ENCODE measurements around the gene MOBP. TPM values are rescaled to one million over a fixed set of nuclear protein-coding genes. Genes with fewer than 3 reads are reported as not detected.

Gene MOBP
- total and polyA plus RNA-seq, 2 of the 8 experiments (the other 6 are each of a cell fraction or from before 2014, with no cell fraction given), result 0.06 to 0.50 TPM

DNA sequence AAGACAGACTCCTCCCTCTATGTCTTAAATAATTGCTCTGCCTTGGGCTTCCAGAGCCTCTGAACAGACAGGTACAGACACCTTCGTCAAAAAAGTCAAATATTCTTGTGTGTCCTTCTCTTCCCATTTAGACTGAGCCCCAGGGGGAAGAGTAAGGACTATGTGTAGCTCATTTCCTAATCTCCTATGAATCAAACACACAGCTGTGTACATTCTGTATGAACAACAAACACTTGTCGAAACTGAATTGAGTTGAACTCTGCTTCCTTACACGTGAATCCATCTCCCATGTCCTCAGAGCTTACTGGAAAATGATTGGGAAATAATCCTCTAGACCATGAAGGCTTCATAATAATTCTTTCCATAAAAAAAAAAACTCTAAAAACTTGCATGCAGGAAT is 80.8 kb downstream of the MOBP start (continued):
- TF ChIP-seq, protein P1, sequence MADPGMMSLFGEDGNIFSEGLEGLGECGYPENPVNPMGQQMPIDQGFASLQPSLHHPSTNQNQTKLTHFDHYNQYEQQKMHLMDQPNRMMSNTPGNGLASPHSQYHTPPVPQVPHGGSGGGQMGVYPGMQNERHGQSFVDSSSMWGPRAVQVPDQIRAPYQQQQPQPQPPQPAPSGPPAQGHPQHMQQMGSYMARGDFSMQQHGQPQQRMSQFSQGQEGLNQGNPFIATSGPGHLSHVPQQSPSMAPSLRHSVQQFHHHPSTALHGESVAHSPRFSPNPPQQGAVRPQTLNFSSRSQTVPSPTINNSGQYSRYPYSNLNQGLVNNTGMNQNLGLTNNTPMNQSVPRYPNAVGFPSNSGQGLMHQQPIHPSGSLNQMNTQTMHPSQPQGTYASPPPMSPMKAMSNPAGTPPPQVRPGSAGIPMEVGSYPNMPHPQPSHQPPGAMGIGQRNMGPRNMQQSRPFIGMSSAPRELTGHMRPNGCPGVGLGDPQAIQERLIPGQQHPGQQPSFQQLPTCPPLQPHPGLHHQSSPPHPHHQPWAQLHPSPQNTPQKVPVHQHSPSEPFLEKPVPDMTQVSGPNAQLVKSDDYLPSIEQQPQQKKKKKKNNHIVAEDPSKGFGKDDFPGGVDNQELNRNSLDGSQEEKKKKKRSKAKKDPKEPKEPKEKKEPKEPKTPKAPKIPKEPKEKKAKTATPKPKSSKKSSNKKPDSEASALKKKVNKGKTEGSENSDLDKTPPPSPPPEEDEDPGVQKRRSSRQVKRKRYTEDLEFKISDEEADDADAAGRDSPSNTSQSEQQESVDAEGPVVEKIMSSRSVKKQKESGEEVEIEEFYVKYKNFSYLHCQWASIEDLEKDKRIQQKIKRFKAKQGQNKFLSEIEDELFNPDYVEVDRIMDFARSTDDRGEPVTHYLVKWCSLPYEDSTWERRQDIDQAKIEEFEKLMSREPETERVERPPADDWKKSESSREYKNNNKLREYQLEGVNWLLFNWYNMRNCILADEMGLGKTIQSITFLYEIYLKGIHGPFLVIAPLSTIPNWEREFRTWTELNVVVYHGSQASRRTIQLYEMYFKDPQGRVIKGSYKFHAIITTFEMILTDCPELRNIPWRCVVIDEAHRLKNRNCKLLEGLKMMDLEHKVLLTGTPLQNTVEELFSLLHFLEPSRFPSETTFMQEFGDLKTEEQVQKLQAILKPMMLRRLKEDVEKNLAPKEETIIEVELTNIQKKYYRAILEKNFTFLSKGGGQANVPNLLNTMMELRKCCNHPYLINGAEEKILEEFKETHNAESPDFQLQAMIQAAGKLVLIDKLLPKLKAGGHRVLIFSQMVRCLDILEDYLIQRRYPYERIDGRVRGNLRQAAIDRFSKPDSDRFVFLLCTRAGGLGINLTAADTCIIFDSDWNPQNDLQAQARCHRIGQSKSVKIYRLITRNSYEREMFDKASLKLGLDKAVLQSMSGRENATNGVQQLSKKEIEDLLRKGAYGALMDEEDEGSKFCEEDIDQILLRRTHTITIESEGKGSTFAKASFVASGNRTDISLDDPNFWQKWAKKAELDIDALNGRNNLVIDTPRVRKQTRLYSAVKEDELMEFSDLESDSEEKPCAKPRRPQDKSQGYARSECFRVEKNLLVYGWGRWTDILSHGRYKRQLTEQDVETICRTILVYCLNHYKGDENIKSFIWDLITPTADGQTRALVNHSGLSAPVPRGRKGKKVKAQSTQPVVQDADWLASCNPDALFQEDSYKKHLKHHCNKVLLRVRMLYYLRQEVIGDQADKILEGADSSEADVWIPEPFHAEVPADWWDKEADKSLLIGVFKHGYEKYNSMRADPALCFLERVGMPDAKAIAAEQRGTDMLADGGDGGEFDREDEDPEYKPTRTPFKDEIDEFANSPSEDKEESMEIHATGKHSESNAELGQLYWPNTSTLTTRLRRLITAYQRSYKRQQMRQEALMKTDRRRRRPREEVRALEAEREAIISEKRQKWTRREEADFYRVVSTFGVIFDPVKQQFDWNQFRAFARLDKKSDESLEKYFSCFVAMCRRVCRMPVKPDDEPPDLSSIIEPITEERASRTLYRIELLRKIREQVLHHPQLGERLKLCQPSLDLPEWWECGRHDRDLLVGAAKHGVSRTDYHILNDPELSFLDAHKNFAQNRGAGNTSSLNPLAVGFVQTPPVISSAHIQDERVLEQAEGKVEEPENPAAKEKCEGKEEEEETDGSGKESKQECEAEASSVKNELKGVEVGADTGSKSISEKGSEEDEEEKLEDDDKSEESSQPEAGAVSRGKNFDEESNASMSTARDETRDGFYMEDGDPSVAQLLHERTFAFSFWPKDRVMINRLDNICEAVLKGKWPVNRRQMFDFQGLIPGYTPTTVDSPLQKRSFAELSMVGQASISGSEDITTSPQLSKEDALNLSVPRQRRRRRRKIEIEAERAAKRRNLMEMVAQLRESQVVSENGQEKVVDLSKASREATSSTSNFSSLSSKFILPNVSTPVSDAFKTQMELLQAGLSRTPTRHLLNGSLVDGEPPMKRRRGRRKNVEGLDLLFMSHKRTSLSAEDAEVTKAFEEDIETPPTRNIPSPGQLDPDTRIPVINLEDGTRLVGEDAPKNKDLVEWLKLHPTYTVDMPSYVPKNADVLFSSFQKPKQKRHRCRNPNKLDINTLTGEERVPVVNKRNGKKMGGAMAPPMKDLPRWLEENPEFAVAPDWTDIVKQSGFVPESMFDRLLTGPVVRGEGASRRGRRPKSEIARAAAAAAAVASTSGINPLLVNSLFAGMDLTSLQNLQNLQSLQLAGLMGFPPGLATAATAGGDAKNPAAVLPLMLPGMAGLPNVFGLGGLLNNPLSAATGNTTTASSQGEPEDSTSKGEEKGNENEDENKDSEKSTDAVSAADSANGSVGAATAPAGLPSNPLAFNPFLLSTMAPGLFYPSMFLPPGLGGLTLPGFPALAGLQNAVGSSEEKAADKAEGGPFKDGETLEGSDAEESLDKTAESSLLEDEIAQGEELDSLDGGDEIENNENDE (IDR thresholded peaks at IDR 0.05; ENCODE audit: insufficient replicate concordance, low read length), result no peak
- TF ChIP-seq CTBP2 (IDR thresholded peaks at IDR 0.05; ENCODE audit: borderline replicate concordance, insufficient read depth, insufficient read length, low read length), result no peak
- TF ChIP-seq PHF8 (conservative IDR thresholded peaks at IDR 0.05; ENCODE audit: low read depth, low read length), result no peak
- TF ChIP-seq, protein P2, sequence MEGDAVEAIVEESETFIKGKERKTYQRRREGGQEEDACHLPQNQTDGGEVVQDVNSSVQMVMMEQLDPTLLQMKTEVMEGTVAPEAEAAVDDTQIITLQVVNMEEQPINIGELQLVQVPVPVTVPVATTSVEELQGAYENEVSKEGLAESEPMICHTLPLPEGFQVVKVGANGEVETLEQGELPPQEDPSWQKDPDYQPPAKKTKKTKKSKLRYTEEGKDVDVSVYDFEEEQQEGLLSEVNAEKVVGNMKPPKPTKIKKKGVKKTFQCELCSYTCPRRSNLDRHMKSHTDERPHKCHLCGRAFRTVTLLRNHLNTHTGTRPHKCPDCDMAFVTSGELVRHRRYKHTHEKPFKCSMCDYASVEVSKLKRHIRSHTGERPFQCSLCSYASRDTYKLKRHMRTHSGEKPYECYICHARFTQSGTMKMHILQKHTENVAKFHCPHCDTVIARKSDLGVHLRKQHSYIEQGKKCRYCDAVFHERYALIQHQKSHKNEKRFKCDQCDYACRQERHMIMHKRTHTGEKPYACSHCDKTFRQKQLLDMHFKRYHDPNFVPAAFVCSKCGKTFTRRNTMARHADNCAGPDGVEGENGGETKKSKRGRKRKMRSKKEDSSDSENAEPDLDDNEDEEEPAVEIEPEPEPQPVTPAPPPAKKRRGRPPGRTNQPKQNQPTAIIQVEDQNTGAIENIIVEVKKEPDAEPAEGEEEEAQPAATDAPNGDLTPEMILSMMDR (IDR thresholded peaks at IDR 0.05; ENCODE audit: control extremely low read depth in 1 of 3, insufficient read depth in 1 of 3, low read depth in 1 of 3, low read length in 3 of 3), result no peak
- no peak for TF ChIP-seq CHD1 (IDR thresholded peaks at IDR 0.05; ENCODE audit: low read depth, low read length)
- TF ChIP-seq KDM1A (IDR thresholded peaks at IDR 0.05; ENCODE audit: borderline replicate concordance, low read length), result no peak
- no peak for TF ChIP-seq MAFK (IDR thresholded peaks at IDR 0.05; ENCODE audit: low read depth, low read length)
- no peak for TF ChIP-seq POU5F1 (IDR thresholded peaks at IDR 0.05; ENCODE audit: low read depth, low read length)
- no peak for TF ChIP-seq TBP (IDR thresholded peaks at IDR 0.05; ENCODE audit: low read depth, low read length)

All from H1 (cell line).